Stromal cell of bone marrow (primary cell): Measurements from ENCODE around the gene ZMYND12.
A peak's percentile ranks its signal among the peaks of the same experiment; 100 is the strongest.

Experiments
- DNase-seq: peaks from one replicate; pipeline ENCODE4 v3.0.0-alpha.2; 2012; ENCODE audit warnings: low read depth

The ZMYND12 gene

GRCh38 chr1:42439940-42440339 lies 15.9 kb downstream of the ZMYND12 start:
- DNase-seq, result peak; percentile 58

- no peak for DNase-seq
Measured at GRCh38 chr1:42434340-42434739, 21.5 kb downstream of the ZMYND12 start.

GRCh38 chr1:42433369-42433768 lies 22.5 kb downstream of the ZMYND12 start:
- no peak for DNase-seq

DNA sequence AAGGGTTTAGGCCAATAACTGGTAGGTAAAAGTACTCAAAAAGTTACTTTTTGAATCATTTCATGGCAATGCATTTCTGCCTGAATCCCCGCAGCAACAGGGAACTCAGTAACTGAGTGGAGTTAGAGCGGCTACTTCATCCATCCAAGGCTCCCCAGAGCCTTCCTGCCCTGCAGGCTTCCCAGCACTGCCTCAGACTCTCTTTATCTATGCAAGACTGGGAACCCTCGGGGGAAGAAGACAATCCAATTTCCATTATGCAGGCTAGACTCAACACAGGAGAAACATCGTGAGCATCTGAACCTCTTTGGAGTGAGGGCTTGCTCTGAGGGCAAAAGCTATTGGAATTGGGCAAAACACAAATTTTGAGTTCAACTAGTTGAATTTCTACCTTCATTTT lies 23.1 kb downstream of the ZMYND12 start:
- no peak for DNase-seq

DNA sequence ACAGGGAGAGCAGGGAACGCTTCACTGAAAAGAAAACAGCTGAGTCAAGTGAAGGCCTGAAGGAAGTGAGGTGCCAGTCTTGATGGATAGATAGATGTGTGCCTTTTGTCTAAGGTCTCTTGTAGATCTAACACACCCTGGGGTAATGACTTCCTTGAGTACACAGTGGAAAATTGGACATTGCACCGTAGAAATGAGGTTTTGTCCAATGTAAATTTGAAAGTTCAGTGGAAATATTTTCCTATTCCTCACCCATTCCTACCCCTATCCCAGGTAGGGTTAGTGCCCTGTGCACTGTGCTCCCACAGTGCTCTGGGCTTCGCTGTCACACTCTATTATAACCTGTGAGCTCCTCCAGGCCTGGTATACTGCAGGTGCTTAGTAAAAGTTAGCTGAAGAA lies 24.3 kb downstream of the ZMYND12 start:
- no peak for DNase-seq

DNA sequence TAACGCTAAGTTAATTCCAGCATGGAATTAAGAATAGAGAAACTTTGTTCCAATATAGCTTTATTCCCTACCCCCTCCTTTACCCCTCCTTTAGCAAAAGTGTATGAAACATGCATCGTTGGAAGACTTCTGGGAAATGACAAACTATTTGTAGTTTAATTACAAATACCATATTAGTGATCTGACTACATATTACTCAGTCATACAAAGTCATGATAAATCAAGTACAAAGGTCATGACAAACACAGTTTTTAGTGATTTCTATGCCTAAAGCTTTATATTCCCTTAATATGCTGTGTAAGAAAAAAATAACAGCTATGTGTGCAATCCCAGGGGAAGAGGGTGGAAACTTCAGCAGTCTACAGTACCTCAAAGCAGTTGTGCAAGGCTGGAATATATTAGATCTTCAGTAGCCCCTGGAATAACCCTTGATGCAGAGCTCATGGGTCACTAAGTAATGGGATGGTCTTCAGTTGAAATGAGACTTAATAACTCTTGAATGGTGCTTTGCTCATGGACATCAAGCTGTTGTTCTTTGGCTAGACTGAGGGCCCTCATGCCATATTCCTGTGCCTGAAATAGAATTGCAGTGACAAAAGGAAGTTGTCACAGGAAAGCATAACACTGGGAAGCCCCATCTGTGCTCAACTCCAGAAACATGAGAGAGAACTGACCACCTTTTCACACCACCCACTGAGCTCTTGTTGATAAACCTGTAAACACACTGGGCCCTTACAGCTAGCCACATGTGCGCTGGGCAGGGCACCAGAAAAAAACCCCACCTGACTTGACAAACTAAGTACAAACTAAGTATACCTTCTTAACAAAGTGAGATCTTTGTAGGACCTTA lies 25.3 kb downstream of the ZMYND12 start:
- DNase-seq, result peak; percentile 11

DNA sequence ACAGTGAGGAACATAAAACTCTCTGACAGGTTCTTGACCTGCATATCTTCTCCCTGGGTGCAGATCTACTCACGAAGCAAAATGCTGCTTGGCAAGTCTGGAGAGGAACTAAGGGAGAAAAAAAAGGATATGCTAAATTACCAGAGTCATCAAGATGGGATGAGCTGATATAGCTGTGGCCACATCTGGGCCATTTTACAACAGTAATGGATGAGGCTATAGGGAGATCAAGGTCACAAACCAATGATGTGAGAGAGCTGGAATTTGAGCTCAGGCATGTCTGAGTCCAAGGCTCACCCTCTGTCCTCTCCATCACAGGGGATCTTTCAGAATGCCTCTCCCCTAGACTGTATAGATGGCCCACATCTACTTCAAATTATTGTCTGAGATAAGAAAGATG lies 26.2 kb downstream of the ZMYND12 start:
- DNase-seq, result no peak

- no peak for DNase-seq
Measured at GRCh38 chr1:42427240-42427639, 28.6 kb downstream of the ZMYND12 start.

GRCh38 chr1:42424201-42424600 lies 31.6 kb downstream of the ZMYND12 start:
- no peak for DNase-seq

- DNase-seq, result no peak
Measured at GRCh38 chr1:42423681-42424080, 32.1 kb downstream of the ZMYND12 start.

DNA sequence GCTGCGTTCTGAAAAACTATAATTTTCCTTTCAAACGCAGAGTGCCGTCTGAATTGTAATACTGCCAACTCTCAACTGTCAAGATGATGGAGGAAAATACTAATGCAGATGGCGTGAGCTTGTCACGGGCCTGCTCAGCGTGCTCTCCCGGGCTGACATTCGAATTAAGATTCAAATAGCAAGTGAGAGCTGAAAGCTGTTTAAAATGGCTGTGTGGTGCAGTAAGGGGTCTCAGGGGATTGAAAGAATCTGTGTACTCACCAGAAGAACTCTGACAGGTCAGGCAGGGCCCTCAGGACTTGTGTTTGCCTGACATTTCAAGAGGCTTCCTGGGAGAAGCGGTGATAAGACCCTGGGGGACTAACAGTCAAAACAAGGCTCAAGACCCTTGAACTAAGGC lies 33.1 kb downstream of the ZMYND12 start:
- DNase-seq, result no peak

- DNase-seq, result peak; percentile 47
Measured at GRCh38 chr1:42420911-42421585, 34.8 kb downstream of the ZMYND12 start.

- DNase-seq, result no peak
Measured at GRCh38 chr1:42420121-42420520, 35.7 kb downstream of the ZMYND12 start.

GRCh38 chr1:42419126-42419821 lies 36.5 kb downstream of the ZMYND12 start:
- DNase-seq, result no peak

GRCh38 chr1:42418516-42418915 lies 37.3 kb downstream of the ZMYND12 start:
- no peak for DNase-seq

DNA sequence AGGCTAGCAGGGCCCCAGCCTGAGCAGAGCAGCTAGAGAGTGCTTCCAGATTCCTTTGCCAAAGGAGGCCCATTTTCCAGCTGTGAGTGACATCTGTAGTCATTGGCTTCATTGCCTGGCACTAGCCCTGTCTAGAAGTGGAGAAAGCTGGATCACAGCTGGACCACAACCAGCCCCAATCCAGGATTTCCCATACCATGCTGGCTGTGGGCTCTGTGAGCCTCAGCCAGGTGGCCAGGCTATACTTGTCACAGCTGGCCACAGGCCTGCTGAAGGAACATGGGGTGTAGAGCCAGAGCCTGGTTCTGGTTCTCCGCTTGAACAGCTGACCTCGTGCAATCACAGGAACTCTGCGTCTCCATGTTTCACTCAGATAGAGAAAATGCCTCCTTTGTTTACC lies 38.7 kb downstream of the ZMYND12 start:
- no peak for DNase-seq

DNA sequence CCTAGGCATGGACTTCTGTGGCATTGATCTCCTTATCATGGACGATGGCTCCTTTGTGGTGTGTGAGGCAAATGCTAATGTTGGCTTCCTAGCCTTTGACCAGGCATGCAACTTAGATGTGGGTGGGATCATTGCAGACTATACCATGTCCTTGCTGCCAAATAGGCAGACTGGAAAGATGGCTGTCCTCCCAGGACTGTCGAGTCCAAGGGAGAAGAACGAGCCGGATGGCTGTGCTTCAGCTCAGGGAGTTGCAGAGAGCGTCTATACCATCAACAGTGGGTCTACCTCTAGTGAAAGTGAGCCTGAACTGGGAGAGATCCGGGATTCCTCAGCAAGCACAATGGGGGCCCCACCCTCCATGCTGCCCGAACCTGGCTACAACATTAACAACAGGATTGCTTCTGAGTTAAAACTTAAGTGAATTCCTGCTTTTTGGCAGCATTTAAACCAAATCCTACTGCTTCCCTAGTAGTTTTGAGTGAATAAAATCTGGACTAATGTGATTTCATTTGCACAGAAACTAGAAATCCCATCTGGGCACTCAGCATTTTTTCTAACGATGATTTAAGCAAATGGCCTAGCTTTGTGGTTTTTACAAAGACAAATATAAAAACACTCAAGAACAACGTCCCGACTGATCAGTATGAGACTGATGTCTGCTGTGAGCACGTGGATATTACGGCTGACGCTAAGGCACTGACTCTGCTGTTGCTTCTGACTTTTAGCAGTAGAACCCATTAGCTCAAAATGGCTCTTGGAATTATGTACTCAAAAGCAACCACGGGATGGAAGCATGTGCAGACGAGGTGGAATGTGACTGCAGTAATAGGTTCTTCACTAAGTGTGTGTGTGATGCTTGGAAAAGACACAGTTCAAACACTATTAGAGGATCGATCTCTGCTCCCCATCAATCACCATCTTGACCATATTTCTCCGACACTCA lies 41.0 kb downstream of the ZMYND12 start:
- no peak for DNase-seq

DNA sequence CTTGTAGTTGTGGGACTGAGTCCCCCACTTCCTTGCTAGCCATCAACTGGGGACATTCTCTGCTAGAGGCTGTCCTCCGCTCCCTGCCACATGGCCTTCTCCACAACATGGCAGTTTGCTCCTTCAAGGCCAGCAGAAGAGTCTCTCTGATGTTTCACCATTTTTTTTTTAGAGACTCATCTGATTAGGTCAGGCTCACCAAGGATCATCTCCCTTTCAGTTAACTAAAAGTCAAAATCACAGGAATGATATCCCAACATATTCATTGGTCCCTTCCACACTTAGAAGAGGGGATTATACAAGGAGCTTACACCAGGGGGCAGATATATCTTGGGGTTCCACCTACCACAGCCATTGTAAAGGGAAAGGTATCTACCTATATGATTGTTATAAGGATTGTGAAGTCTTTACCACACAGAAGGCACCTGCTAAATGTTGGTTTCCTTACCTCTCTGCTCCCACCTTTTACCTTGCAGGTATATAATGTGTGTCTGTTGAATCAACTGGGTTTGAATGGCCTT lies 51.9 kb downstream of the ZMYND12 start:
- no peak for DNase-seq

DNA sequence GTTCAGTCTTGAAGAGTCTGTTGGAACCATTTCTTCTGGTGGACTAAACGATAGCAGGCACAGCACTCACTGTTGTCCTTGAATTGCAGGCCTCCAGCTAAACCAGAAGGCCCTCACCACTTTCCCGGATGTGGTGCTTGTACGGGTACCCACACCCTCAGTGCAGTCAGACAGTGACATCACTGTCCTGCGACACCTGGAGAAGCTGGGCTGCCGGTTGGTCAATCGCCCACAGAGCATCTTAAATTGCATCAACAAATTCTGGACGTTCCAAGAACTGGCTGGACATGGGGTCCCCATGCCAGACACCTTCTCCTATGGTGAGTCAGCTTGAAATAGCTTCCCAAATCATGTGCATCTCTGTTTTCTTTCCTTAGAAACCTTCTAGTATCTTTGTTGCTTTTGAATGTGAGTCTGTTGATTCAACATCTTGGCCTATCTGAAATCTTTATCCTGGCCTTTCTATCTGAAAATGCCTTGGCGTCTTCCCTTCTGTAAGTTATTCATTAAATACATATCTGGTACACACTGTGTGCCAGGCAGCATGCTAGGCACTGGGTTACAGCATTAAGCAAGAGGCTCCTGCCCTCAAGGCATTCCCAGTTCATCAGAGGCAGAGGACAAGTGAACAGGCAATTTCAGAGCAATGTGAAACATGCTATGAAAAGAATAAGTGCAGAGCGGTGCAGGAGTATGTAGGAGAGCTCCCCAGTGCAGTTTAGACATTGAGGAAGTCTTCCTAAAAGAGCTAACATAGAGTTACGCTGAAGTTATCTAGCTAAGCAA lies 56.3 kb downstream of the ZMYND12 start:
- no peak for DNase-seq

DNA sequence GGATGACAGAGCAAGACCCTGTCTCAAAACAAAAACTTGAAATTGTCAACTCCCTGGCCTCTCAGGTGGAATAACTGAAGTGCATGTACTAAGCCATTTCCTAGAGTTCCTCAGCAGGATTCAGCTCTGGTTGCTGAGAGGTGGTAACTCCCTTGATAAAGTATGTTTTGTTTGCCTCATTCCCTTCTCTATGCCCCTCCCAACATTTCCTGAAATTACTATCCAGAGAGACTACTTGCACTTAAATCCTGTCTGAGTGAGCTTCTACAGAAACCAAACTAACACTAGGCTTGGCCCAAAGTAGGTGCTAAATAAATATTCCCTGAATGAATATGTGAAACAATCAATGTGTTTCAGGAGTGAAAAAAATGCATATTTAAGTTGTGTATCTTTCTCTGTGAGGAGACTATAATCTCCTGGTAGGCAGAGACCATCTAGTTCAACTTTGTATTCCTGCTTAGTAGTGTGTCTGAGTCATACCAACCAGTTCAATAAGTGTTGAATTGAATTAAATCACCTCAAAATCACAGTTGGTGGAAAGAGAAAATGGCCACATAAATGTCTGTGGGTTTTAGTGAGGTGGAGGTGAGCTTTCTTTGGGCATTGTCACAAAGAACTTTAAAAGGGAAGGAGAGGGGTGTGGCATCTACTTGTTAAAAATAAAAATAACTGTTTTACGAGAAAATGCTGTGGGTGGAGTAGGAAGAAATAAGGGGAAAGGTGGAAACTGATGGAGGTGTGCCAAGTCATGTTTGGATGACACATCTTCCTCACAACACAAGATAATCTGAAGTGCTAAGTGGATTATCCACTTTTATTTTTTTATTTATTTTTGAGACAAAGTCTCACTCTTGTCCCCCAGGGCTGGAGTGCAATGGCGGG lies 62.6 kb downstream of the ZMYND12 start:
- no peak for DNase-seq
